HepG2 (cell line): ENCODE data around the gene RIT2. TPM values are rescaled to one million over a fixed set of nuclear protein-coding genes. Genes with fewer than 3 reads are reported as not detected.

Experiments used
- ATAC-seq: fragments of 200-7000 bp; cut with Tn5 transposase; 3 replicates; pipeline ENCODE4 v1.9.1; 2020; ENCODE audit warnings: mild to moderate bottlenecking, moderate library complexity
- BruUV-seq: library from RNA; stranded (reverse); fragments of 400-500 nt; replicated peaks from 2 replicates; lab custom pipeline; 2021; lab: Mats Ljungman, UMichigan
- CTCF ChIA-PET: fragments of 300-600 bp; formaldehyde crosslinking; extraction: SDS; loops from one replicate; lab custom pipeline; 2021; ENCODE audit warnings: low total read pairs, inconsistent platforms, low intra/inter-chr PET ratio; lab: Yijun Ruan, JAX
- POLR2A ChIA-PET: fragments of 350-600 bp; sonication (Branson Sonifier 250); formaldehyde crosslinking; loops from one replicate; lab custom pipeline; 2020; ENCODE audit warnings: antibody characterized with exemption, inconsistent platforms; lab: Yijun Ruan, JAX
- DNase-seq: peaks from one replicate; pipeline ENCODE4 v3.0.0-alpha.2; 2015; ENCODE audit warnings: low spot score
- FAIRE-seq: peaks from 3 replicates; lab custom pipeline; 2011; peaks lifted over from hg19 to GRCh38; lab: Jason Lieb, UNC
- H2AFZ ChIP-seq: one replicate; pipeline ENCODE4 v1.6.1; 2011; ENCODE audit warnings: low read length, inconsistent platforms
- H3K27ac ChIP-seq: fragments of 300-600 bp; 3 replicates; pipeline ENCODE4 v1.8.0; 2011; ENCODE audit warnings: mixed run types, mild to moderate bottlenecking, mixed read lengths, low read length, inconsistent platforms; ENCODE audit not compliant: insufficient read depth; ENCODE audit errors: extremely low read length
- H3K27me3 ChIP-seq, 2 experiments: fragments of 200-600 bp in 1 of 2; 2 replicates in 1 of 2; 3 replicates in 1 of 2; pipeline versions ENCODE4 v1.6.0 to v1.8.0; 2011; ENCODE audit warnings: low read length in 2 of 2, mild to moderate bottlenecking in 2 of 2, moderate library complexity in 2 of 2, inconsistent platforms in 1 of 2; ENCODE audit not compliant: insufficient read depth in 2 of 2, control insufficient read depth in 1 of 2
- H3K36me3 ChIP-seq, 2 experiments: fragments of 200-600 bp in 1 of 2; replicated peaks in 1 of 2; 2 replicates in 1 of 2; 3 replicates in 1 of 2; pipeline versions ENCODE4 v1.5.1 to v1.8.0; 2011; ENCODE audit warnings: low read length in 2 of 2, inconsistent platforms in 1 of 2; ENCODE audit not compliant: insufficient read depth in 2 of 2, control insufficient read depth in 1 of 2
- H3K4me1 ChIP-seq: 2 replicates; pipeline ENCODE4 v1.5.1; 2012; ENCODE audit warnings: low read length, inconsistent platforms; ENCODE audit not compliant: insufficient read depth
- H3K4me2 ChIP-seq: 2 replicates; pipeline ENCODE4 v1.6.0; 2011; ENCODE audit warnings: low read depth, low read length, inconsistent platforms
- H3K4me3 ChIP-seq, 3 experiments: fragments of 200-600 bp in 1 of 3; sonication (generic), shearing (Covaris generic) in 1 of 3; replicated peaks in 1 of 3; 2 replicates each; pipeline ENCODE4 v1.5.1; 2011 to 2016; ENCODE audit warnings: low read length in 3 of 3, inconsistent platforms in 2 of 3, low read depth in 2 of 3, mild to moderate bottlenecking in 2 of 3, control low read depth in 1 of 3, mixed read lengths in 1 of 3; ENCODE audit not compliant: insufficient read depth in 1 of 3
- H3K79me2 ChIP-seq: one replicate; pipeline ENCODE4 v1.6.1; 2011; ENCODE audit warnings: low read length, inconsistent platforms; ENCODE audit not compliant: insufficient read depth
- H3K9ac ChIP-seq: 2 replicates; pipeline ENCODE4 v1.6.0; 2011; ENCODE audit warnings: mild to moderate bottlenecking, low read depth, low read length, inconsistent platforms; ENCODE audit not compliant: insufficient read depth
- H3K9me3 ChIP-seq: 2 replicates; pipeline ENCODE4 v1.5.1; 2012; ENCODE audit warnings: mild to moderate bottlenecking, low read length
- H4K20me1 ChIP-seq: 2 replicates; pipeline ENCODE4 v1.6.0; 2011; ENCODE audit warnings: inconsistent platforms, mild to moderate bottlenecking, low read length, moderate library complexity; ENCODE audit not compliant: insufficient read depth
- BHLHE40 ChIP-seq: IDR thresholded peaks from 2 replicates; pipeline ENCODE4 v1.6.1; 2011; ENCODE audit warnings: low read length, improper control_type of control experiment
- HOXA5 ChIP-seq: sonication (generic); formaldehyde crosslinking; IDR thresholded peaks from 2 replicates; pipeline ENCODE4 v1.4.0; 2020; ENCODE audit warnings: missing genetic modification reagents
- IKZF4 ChIP-seq: sonication (generic); formaldehyde crosslinking; IDR thresholded peaks from 2 replicates; pipeline ENCODE4 v1.5.1; 2020; ENCODE audit warnings: borderline replicate concordance, mild to moderate bottlenecking, low read depth, missing genetic modification reagents; ENCODE audit errors: not compliant biosample characterization
- MIXL1 ChIP-seq: IDR thresholded peaks from 2 replicates; pipeline ENCODE4 v1.6.1; 2016
- MXD1 ChIP-seq: sonication (generic); formaldehyde crosslinking; IDR thresholded peaks from 2 replicates; pipeline ENCODE4 v1.4.0; 2020; ENCODE audit warnings: mild to moderate bottlenecking, missing genetic modification reagents
- NFE2L1 ChIP-seq: sonication (generic); formaldehyde crosslinking; IDR thresholded peaks from 2 replicates; pipeline ENCODE4 v1.4.0; 2020; ENCODE audit warnings: missing genetic modification reagents, mild to moderate bottlenecking, borderline replicate concordance
- RAD21 ChIP-seq: fragments of 450-650 bp; formaldehyde crosslinking; IDR thresholded peaks from 2 replicates; pipeline ENCODE4 v1.5.0; 2020; ENCODE audit warnings: mild to moderate bottlenecking
- RBM39 ChIP-seq: fragments of 200-400 bp; formaldehyde crosslinking; IDR thresholded peaks from one replicate; pipeline ENCODE4 v1.6.1; 2018; ENCODE audit warnings: antibody characterized with exemption, mild to moderate bottlenecking, low read depth, low read length; ENCODE audit not compliant: poor library complexity, severe bottlenecking
- SIX1 ChIP-seq: sonication (generic); formaldehyde crosslinking; IDR thresholded peaks from 2 replicates; pipeline ENCODE4 v1.4.0; 2020; ENCODE audit warnings: missing genetic modification reagents, borderline replicate concordance
- SNAPC2 ChIP-seq: sonication (generic); formaldehyde crosslinking; IDR thresholded peaks from 2 replicates; pipeline ENCODE4 v1.8.1; 2022; ENCODE audit warnings: mild to moderate bottlenecking, missing genetic modification reagents
- ZFY ChIP-seq: sonication (generic); formaldehyde crosslinking; IDR thresholded peaks from 2 replicates; pipeline ENCODE4 v1.4.0; 2020; ENCODE audit warnings: missing genetic modification reagents
- ZIK1 ChIP-seq: sonication (generic); formaldehyde crosslinking; IDR thresholded peaks from 2 replicates; pipeline ENCODE4 v1.5.0; 2020; ENCODE audit warnings: mild to moderate bottlenecking, low read depth, missing genetic modification reagents, borderline replicate concordance
- ZNF180 ChIP-seq: sonication (generic); formaldehyde crosslinking; IDR thresholded peaks from 2 replicates; pipeline ENCODE4 v1.4.0; 2020; ENCODE audit warnings: low read depth, missing genetic modification reagents, borderline replicate concordance
- ZNF367 ChIP-seq: sonication (generic); formaldehyde crosslinking; IDR thresholded peaks from 2 replicates; pipeline ENCODE4 v1.4.0; 2020; ENCODE audit warnings: missing genetic modification reagents, borderline replicate concordance
- ZNF431 ChIP-seq: sonication (generic); formaldehyde crosslinking; IDR thresholded peaks from 2 replicates; pipeline ENCODE4 v1.9.0; 2022; ENCODE audit warnings: missing genetic modification reagents, low read depth, mild to moderate bottlenecking, borderline replicate concordance
- ZNF569 ChIP-seq: sonication (generic); formaldehyde crosslinking; IDR thresholded peaks from 2 replicates; pipeline ENCODE4 v1.5.0; 2020; ENCODE audit warnings: mild to moderate bottlenecking, missing genetic modification reagents, moderate library complexity, borderline replicate concordance
- ZNF740 ChIP-seq: sonication (generic); formaldehyde crosslinking; IDR thresholded peaks from 2 replicates; pipeline ENCODE4 v1.4.0; 2020; ENCODE audit warnings: missing genetic modification reagents
- ZNF749 ChIP-seq: sonication (generic); formaldehyde crosslinking; IDR thresholded peaks from 2 replicates; pipeline ENCODE4 v1.8.0; 2022; ENCODE audit warnings: mild to moderate bottlenecking, missing genetic modification reagents, moderate library complexity, borderline replicate concordance
- ZNF788 ChIP-seq: sonication (generic); formaldehyde crosslinking; IDR thresholded peaks from 2 replicates; pipeline ENCODE4 v1.5.0; 2020; ENCODE audit warnings: mild to moderate bottlenecking, missing genetic modification reagents, borderline replicate concordance
- WGBS: methylation state at CpG from one replicate; pipeline ENCODE4 v1.1.6; 2017; ENCODE audit warnings: low lambda C conversion rate; 5-methylcytosine and 5-hydroxymethylcytosine counted together
- in situ Hi-C: cut with HindIII; loops from 2 replicates; pipeline ENCODE4 v1.10.0; 2017; ENCODE audit warnings: low pct_unique_long_range_greater_than_20kb; ENCODE audit not compliant: extremely low pct_ligation_motif_present
- intact Hi-C: fragments of 100-400 bp; cut with micrococcal nuclease; formaldehyde crosslinking; loops from one replicate; pipeline ENCODE4 v1.10.0; 2022; ENCODE audit not compliant: unreplicated experiment
- polyA plus RNA-seq, 8 experiments: library from polyadenylated mRNA; depleted of rRNA in 3 of 8; stranded (reverse) in 7 of 8; unstranded in 1 of 8; fragments of >200 nt; fragmentation: Illumina TruSeq in 4 of 8; extraction: Trizol in 4 of 8; gene quantifications; 2 replicates each; pipeline versions ENCODE4 v1.2.1 to v1.2.3, GENCODE V29; 2011 to 2016; ENCODE audit warnings: low read depth in 4 of 8, missing spikeins in 1 of 8, mixed read lengths in 1 of 8; ENCODE audit not compliant: insufficient read depth in 1 of 8
- total RNA-seq, 5 experiments: library from RNA; depleted of rRNA; stranded (reverse); fragments of >200 nt; fragmentation: Illumina TruSeq; extraction: Trizol; gene quantifications; 2 replicates each; pipeline ENCODE4 v1.2.3, GENCODE V29; 2016; ENCODE audit warnings: low read depth in 1 of 5

RIT2 gene
- total and polyA plus RNA-seq, 2 of the 13 experiments (the other 11 are each of a cell fraction or from before 2014, with no cell fraction given): not detected

- Histone ChIP-seq H3K9me3 (no peaks in the 10 kb centered on the region), H2AFZ (no peak overlapping the region), H3K36me3 (no peaks in the 10 kb centered on the region), H3K4me1 (no peaks in the 10 kb centered on the region), H3K27ac (no peak overlapping the region), H3K4me2 (no peak overlapping the region), H3K4me3 (no peak overlapping the region), H4K20me1 (no peaks in the 10 kb centered on the region), H3K9ac (no peak overlapping the region), H3K79me2 (no peaks in the 10 kb centered on the region), H3K27me3 (no peaks in the 10 kb centered on the region)
- BruUV-seq: no TSS peak
- no peak for ATAC-seq
- intact Hi-C loops (no loop called here), in situ Hi-C loops (no loop called here)
- no peak for DNase-seq
- 7% methylated on average over 4 of the region's 4 CpGs for WGBS
- ChIA-PET CTCF (no interaction called here), POLR2A (no interaction called here)
- FAIRE-seq: no peak
- TF ChIP-seq BHLHE40: no peak
- TF ChIP-seq MIXL1 (CRISPR knock-in tag): no peak
- TF ChIP-seq MXD1 (CRISPR knock-in tag): no peak
- TF ChIP-seq ZNF180 (CRISPR knock-in tag): no peak
- TF ChIP-seq ZNF749 (CRISPR knock-in tag): no peak
- no peak for TF ChIP-seq ZNF788 (CRISPR knock-in tag)
- no peak for TF ChIP-seq NFE2L1 (CRISPR knock-in tag)
- no peak for TF ChIP-seq ZNF569 (CRISPR knock-in tag)
- no peak for TF ChIP-seq IKZF4
- no peak for TF ChIP-seq SNAPC2 (CRISPR knock-in tag)
- no peak for TF ChIP-seq SIX1 (CRISPR knock-in tag)
- TF ChIP-seq ZNF740 (CRISPR knock-in tag): no peak
- TF ChIP-seq RBM39: no peak
- no peak for TF ChIP-seq ZNF431 (CRISPR knock-in tag)
- TF ChIP-seq ZFY (CRISPR knock-in tag): no peak
- TF ChIP-seq HOXA5 (CRISPR knock-in tag): no peak
- no peak for TF ChIP-seq ZNF367 (CRISPR knock-in tag)
- TF ChIP-seq RAD21 (CRISPR knock-in tag): no peak
- TF ChIP-seq ZIK1 (CRISPR knock-in tag): no peak
Observed at GRCh38 chr18:43068781-43069180, 46.7 kb downstream of the RIT2 start.
